Right lobe of liver (tissue), 4 donors: ENCODE results near the gene MBD3.

Experiments
- CTCF ChIP-seq, 4 donors: fragments of 200-600 bp in 3 of 4; fragments of 450-650 bp in 1 of 4; IDR thresholded peaks; one replicate each; pipeline versions ENCODE4 v1.5.1 to v1.8.0; 2016 to 2022; ENCODE audit warnings: antibody characterized with exemption in 4 of 4, mild to moderate bottlenecking in 2 of 4
- POLR2A ChIP-seq: fragments of 450-650 bp; IDR thresholded peaks from one replicate; pipeline ENCODE4 v1.6.1; 2017; ENCODE audit warnings: antibody characterized with exemption, mild to moderate bottlenecking
- donor health status: DM: no; HTN: no; CAD: no.
- donor health status: DM: no; HTN: no; CAD: no.
- donor health status: DM: no; HTN: yes; CAD: no.

- TF ChIP-seq CTCF (IDR thresholded peaks at IDR 0.05), result no peak
- TF ChIP-seq POLR2A, result no peak
These were observed 17.9 kb upstream of the MBD3 start for GRCh38 chr19:1610579-1610978.
